K562 (cell line): ENCODE measurements around the gene GDF11. TPM values are rescaled to one million over a fixed set of nuclear protein-coding genes. Genes with fewer than 3 reads are reported as not detected.
A peak's percentile ranks its signal among the peaks of the same experiment; 100 is the strongest.

Experiments used
- ARID3A ChIP-seq: IDR thresholded peaks from 2 replicates; pipeline ENCODE4 v1.6.1; 2012; ENCODE audit warnings: low read depth, low read length, improper control_type of control experiment, borderline replicate concordance
- BCLAF1 ChIP-seq, 2 experiments: fragments of 450-650 bp in 1 of 2; IDR thresholded peaks; 2 replicates each; pipeline ENCODE4 v1.6.1; 2011 to 2017; ENCODE audit warnings: low read depth in 2 of 2, antibody characterized with exemption in 1 of 2, borderline replicate concordance in 1 of 2, low read length in 1 of 2, mild to moderate bottlenecking in 1 of 2, mixed read lengths in 1 of 2; ENCODE audit not compliant: control insufficient read depth in 1 of 2
- BCOR ChIP-seq: fragments of 450-650 bp; IDR thresholded peaks from 2 replicates; pipeline ENCODE4 v1.6.1; 2016
- CBX1 ChIP-seq: sonication (generic); IDR thresholded peaks from 2 replicates; pipeline ENCODE4 v1.6.1; 2016; ENCODE audit warnings: antibody characterized with exemption, low read depth, mild to moderate bottlenecking
- ELF2 ChIP-seq: fragments of 250-450 bp; sonication (Bioruptor Pico); IDR thresholded peaks from 2 replicates; pipeline ENCODE4 v1.5.0; 2021; ENCODE audit warnings: mild to moderate bottlenecking
- ESRRB ChIP-seq: fragments of 250-450 bp; sonication (Bioruptor Pico); IDR thresholded peaks from 2 replicates; pipeline ENCODE4 v1.5.0; 2020; ENCODE audit warnings: mild to moderate bottlenecking, moderate library complexity, borderline replicate concordance
- GTF2F1 ChIP-seq: IDR thresholded peaks from 2 replicates; pipeline ENCODE4 v1.6.1; 2011; ENCODE audit warnings: low read depth, low read length, improper control_type of control experiment
- HDAC2 ChIP-seq: fragments of 450-650 bp; IDR thresholded peaks from 2 replicates; pipeline ENCODE4 v1.6.1; 2016; ENCODE audit warnings: mild to moderate bottlenecking
- KLF16 ChIP-seq: IDR thresholded peaks from 2 replicates; pipeline ENCODE4 v1.6.1; 2016; ENCODE audit warnings: antibody characterized with exemption
- NBN ChIP-seq: fragments of 450-650 bp; IDR thresholded peaks from 2 replicates; pipeline ENCODE4 v1.6.1; 2016; ENCODE audit warnings: low read depth, mild to moderate bottlenecking
- NCOR1 ChIP-seq: fragments of 450-650 bp; IDR thresholded peaks from 2 replicates; pipeline ENCODE4 v1.6.1; 2016; ENCODE audit warnings: mild to moderate bottlenecking, moderate library complexity
- NR2C1 ChIP-seq, 2 experiments: fragments of 450-650 bp; IDR thresholded peaks; 2 replicates each; pipeline ENCODE4 v1.6.1; 2017; ENCODE audit warnings: mild to moderate bottlenecking in 2 of 2, antibody characterized with exemption in 1 of 2, inconsistent platforms in 1 of 2, missing compliant biosample characterization in 1 of 2, missing genetic modification characterization in 1 of 2
- POLR3G ChIP-seq: IDR thresholded peaks from 2 replicates; pipeline ENCODE4 v1.6.1; 2011; ENCODE audit not compliant: insufficient read length, insufficient replicate concordance; ENCODE audit errors: extremely low read depth
- PYGO2 ChIP-seq: fragments of 450-650 bp; IDR thresholded peaks from 2 replicates; pipeline ENCODE4 v1.6.1; 2016; ENCODE audit warnings: mild to moderate bottlenecking, missing genetic modification characterization, moderate library complexity, missing compliant biosample characterization
- SETDB1 ChIP-seq: IDR thresholded peaks from one replicate; pipeline ENCODE4 v1.6.1; 2012; ENCODE audit warnings: low read length, control low read depth, inconsistent platforms
- ZBTB1 ChIP-seq: sonication (generic); formaldehyde crosslinking; IDR thresholded peaks from 2 replicates; pipeline ENCODE4 v1.8.1; 2023; ENCODE audit warnings: missing genetic modification reagents, low read depth, mild to moderate bottlenecking, borderline replicate concordance
- ZKSCAN1 ChIP-seq: fragments of 150-350 bp; IDR thresholded peaks from 2 replicates; pipeline ENCODE4 v1.6.1; 2016; ENCODE audit warnings: low read depth, low read length
- ZNF212 ChIP-seq: fragments of 450-650 bp; formaldehyde crosslinking; IDR thresholded peaks from 2 replicates; pipeline ENCODE4 v1.4.0; 2020; ENCODE audit warnings: mild to moderate bottlenecking
- ZNF75A ChIP-seq: fragments of 450-650 bp; formaldehyde crosslinking; IDR thresholded peaks from 2 replicates; pipeline ENCODE4 v1.4.0; 2020; ENCODE audit warnings: mild to moderate bottlenecking
- polyA plus RNA-seq, 8 experiments: library from polyadenylated mRNA; depleted of rRNA in 4 of 8; stranded (reverse) in 5 of 8; unstranded in 3 of 8; fragments of >200 nt; fragmentation: Nextera tagmentation in 2 of 8; fragmentation: Illumina TruSeq in 1 of 8; extraction: Ambion mirVana in 2 of 8; extraction: Trizol in 1 of 8; gene quantifications; 2 replicates each; pipeline versions ENCODE4 v1.2.1 to v1.2.3, GENCODE V29; 2011 to 2014; ENCODE audit warnings: inconsistent platforms in 1 of 8, missing spikeins in 1 of 8
- total RNA-seq, 7 experiments: library from RNA; depleted of rRNA in 6 of 7; stranded (reverse); fragments of >200 nt in 6 of 7; fragmentation: Illumina TruSeq in 2 of 7; extraction: Trizol in 2 of 7; gene quantifications; 2 replicates each; pipeline versions ENCODE4 v1.2.1 to v1.2.3, GENCODE V29; 2011 to 2021; ENCODE audit warnings: low replicate concordance in 1 of 7
- TF ChIP-seq, protein P1 (sequence below): fragments of 450-650 bp; IDR thresholded peaks from 2 replicates; pipeline ENCODE4 v1.6.1; 2017; ENCODE audit warnings: antibody characterized with exemption
- TF ChIP-seq, protein P2 (sequence below): sonication (generic); formaldehyde crosslinking; IDR thresholded peaks from 2 replicates; pipeline ENCODE4 v1.8.0; 2022; ENCODE audit warnings: mild to moderate bottlenecking, low read depth, missing genetic modification reagents

The GDF11 gene
- total and polyA plus RNA-seq, 9 of the 15 experiments (the other 6 are each of a cell fraction or from before 2014, with no cell fraction given) = 1.4 to 15.7 (median 4.8) TPM

GRCh38 chr12:55728939-55729818, 13.7 kb upstream of the GDF11 start, which contains the start of gene CD63 (continued):
- TF ChIP-seq NR2C1 (IDR thresholded peaks at IDR 0.05) = no peak
- TF ChIP-seq NR2C1 (tag; IDR thresholded peaks at IDR 0.05) = no peak
- TF ChIP-seq, protein P1, sequence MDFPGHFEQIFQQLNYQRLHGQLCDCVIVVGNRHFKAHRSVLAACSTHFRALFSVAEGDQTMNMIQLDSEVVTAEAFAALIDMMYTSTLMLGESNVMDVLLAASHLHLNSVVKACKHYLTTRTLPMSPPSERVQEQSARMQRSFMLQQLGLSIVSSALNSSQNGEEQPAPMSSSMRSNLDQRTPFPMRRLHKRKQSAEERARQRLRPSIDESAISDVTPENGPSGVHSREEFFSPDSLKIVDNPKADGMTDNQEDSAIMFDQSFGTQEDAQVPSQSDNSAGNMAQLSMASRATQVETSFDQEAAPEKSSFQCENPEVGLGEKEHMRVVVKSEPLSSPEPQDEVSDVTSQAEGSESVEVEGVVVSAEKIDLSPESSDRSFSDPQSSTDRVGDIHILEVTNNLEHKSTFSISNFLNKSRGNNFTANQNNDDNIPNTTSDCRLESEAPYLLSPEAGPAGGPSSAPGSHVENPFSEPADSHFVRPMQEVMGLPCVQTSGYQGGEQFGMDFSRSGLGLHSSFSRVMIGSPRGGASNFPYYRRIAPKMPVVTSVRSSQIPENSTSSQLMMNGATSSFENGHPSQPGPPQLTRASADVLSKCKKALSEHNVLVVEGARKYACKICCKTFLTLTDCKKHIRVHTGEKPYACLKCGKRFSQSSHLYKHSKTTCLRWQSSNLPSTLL = no peak
- TF ChIP-seq POLR3G = no peak
- no peak for TF ChIP-seq ESRRB (CRISPR knock-in tag)
- TF ChIP-seq ELF2 (CRISPR knock-in tag) = peak; percentile 96
- no peak for TF ChIP-seq ZNF212 (CRISPR knock-in tag)
- peak; percentile 64; the same call in 1 of the 2 replicates for TF ChIP-seq KLF16
- no peak; the same call in 1 of the 2 replicates for TF ChIP-seq ZBTB1 (CRISPR knock-in tag)
- no peak for TF ChIP-seq SETDB1
- TF ChIP-seq NCOR1 = peak; percentile 70
- TF ChIP-seq GTF2F1 = no peak
- TF ChIP-seq BCOR = no peak
- TF ChIP-seq, protein P2, sequence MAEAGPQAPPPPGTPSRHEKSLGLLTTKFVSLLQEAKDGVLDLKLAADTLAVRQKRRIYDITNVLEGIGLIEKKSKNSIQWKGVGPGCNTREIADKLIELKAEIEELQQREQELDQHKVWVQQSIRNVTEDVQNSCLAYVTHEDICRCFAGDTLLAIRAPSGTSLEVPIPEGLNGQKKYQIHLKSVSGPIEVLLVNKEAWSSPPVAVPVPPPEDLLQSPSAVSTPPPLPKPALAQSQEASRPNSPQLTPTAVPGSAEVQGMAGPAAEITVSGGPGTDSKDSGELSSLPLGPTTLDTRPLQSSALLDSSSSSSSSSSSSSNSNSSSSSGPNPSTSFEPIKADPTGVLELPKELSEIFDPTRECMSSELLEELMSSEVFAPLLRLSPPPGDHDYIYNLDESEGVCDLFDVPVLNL (CRISPR knock-in tag) = no peak
- no peak for TF ChIP-seq CBX1
- TF ChIP-seq ZKSCAN1 = no peak
- TF ChIP-seq HDAC2 = peak; percentile 69
- no peak for TF ChIP-seq PYGO2
- no peak for TF ChIP-seq NBN
- no peak for TF ChIP-seq ZNF75A (CRISPR knock-in tag)
- no peak for TF ChIP-seq ARID3A
- no peak for TF ChIP-seq BCLAF1 (IDR thresholded peaks at IDR 0.05; ENCODE audit: borderline replicate concordance in 1 of 2, control insufficient read depth in 1 of 2, low read depth in 2 of 2, low read length in 1 of 2)
